NCI-H82 treated with DMSO at 0.1 percent for 48 hours (cell line): ENCODE measurements around the gene PINK1.

Experiments used
- DNase-seq: peaks from one replicate; lab custom pipeline; 2025; ENCODE audit not compliant: unreplicated experiment; lab: John Stamatoyannopoulos, UW

PINK1 gene

GRCh38 chr1:20610970-20611369 is 22.3 kb upstream of the PINK1 start:
- no peak for DNase-seq

GRCh38 chr1:20611652-20612051 is 21.6 kb upstream of the PINK1 start:
- DNase-seq, result no peak

GRCh38 chr1:20612221-20612746 is 21.0 kb upstream of the PINK1 start:
- peak; percentile 34 for DNase-seq

- DNase-seq, result no peak
These were observed 19.1 kb upstream of the PINK1 start for GRCh38 chr1:20614131-20614579.

GRCh38 chr1:20615946-20616846 is 17.1 kb upstream of the PINK1 start:
- DNase-seq, result no peak

GRCh38 chr1:20616847-20617487 is 16.3 kb upstream of the PINK1 start:
- no peak for DNase-seq

- no peak for DNase-seq
These were observed 14.7 kb upstream of the PINK1 start for GRCh38 chr1:20618550-20618949.

GRCh38 chr1:20619999-20620398 is 13.3 kb upstream of the PINK1 start:
- DNase-seq, result no peak

GRCh38 chr1:20621012-20621411 is 12.2 kb upstream of the PINK1 start:
- no peak for DNase-seq

- DNase-seq, result no peak
These were observed 8.5 kb upstream of the PINK1 start for GRCh38 chr1:20624709-20625108.

GRCh38 chr1:20625176-20626097 is 7.8 kb upstream of the PINK1 start:
- no peak for DNase-seq

GRCh38 chr1:20626098-20626427 is 7.2 kb upstream of the PINK1 start:
- no peak for DNase-seq

GRCh38 chr1:20626524-20626923 is 6.7 kb upstream of the PINK1 start:
- no peak for DNase-seq

- no peak for DNase-seq
These were observed 2.5 kb upstream of the PINK1 start for GRCh38 chr1:20630729-20631128.

- no peak for DNase-seq
These were observed 872 bp upstream of the PINK1 start for GRCh38 chr1:20632386-20632785.

GRCh38 chr1:20634065-20634593 is 871 bp downstream of the PINK1 start:
- DNase-seq, result no peak

- DNase-seq, result peak; percentile 49
These were observed 1.4 kb downstream of the PINK1 start for GRCh38 chr1:20634594-20635084.

- DNase-seq, result no peak
These were observed 3.6 kb downstream of the PINK1 start for GRCh38 chr1:20636785-20637347.

GRCh38 chr1:20640183-20640597 is 6.9 kb downstream of the PINK1 start:
- DNase-seq, result peak; percentile 35

GRCh38 chr1:20641975-20642374 is 8.7 kb downstream of the PINK1 start:
- no peak for DNase-seq
